HEK293T (cell line): ENCODE measurements around the gene OR1A1.
"Not testable (repeated sequence)": the region's sequence is repeated elsewhere in the genome, so short reads cannot be mapped to it uniquely, and the experiment has no call there.

ENCODE experiments used
- CTCF ChIA-PET: fragments of 350-600 bp; formaldehyde crosslinking; extraction: SDS; loops from one replicate; lab custom pipeline; 2021; ENCODE audit warnings: antibody characterized with exemption, inconsistent platforms; lab: Yijun Ruan, JAX
- POLR2A ChIA-PET: fragments of 350-600 bp; formaldehyde crosslinking; extraction: SDS; loops from one replicate; lab custom pipeline; 2020; ENCODE audit warnings: antibody characterized with exemption, inconsistent platforms; lab: Yijun Ruan, JAX
- DNase-seq: peaks from one replicate; pipeline ENCODE4 v3.0.0; 2012; ENCODE audit warnings: mixed read lengths; ENCODE audit errors: extremely low spot score
- ARNT ChIP-seq: fragments of 450-650 bp; IDR thresholded peaks from 2 replicates; pipeline ENCODE4 v1.6.1; 2017; ENCODE audit warnings: mild to moderate bottlenecking
- BHLHE40 ChIP-seq: fragments of 450-650 bp; IDR thresholded peaks from 2 replicates; pipeline ENCODE4 v1.6.1; 2016; ENCODE audit warnings: mild to moderate bottlenecking, moderate library complexity, borderline replicate concordance
- CTBP1 ChIP-seq: fragments of 450-650 bp; IDR thresholded peaks from 2 replicates; pipeline ENCODE4 v1.6.1; 2016; ENCODE audit warnings: borderline replicate concordance
- ELF4 ChIP-seq: fragments of 450-650 bp; IDR thresholded peaks from 2 replicates; pipeline ENCODE4 v1.6.1; 2017; ENCODE audit warnings: antibody characterized with exemption
- FOXA1 ChIP-seq: fragments of 450-650 bp; IDR thresholded peaks from 2 replicates; pipeline ENCODE4 v1.6.1; 2016; ENCODE audit warnings: mild to moderate bottlenecking
- FOXK2 ChIP-seq: fragments of 450-650 bp; IDR thresholded peaks from 2 replicates; pipeline ENCODE4 v1.6.1; 2016; ENCODE audit warnings: mild to moderate bottlenecking
- FOXM1 ChIP-seq: fragments of 450-650 bp; IDR thresholded peaks from 2 replicates; pipeline ENCODE4 v1.6.1; 2017; ENCODE audit warnings: mild to moderate bottlenecking, borderline replicate concordance
- HDGF ChIP-seq: fragments of 450-650 bp; IDR thresholded peaks from 2 replicates; pipeline ENCODE4 v1.6.1; 2017; ENCODE audit warnings: antibody characterized with exemption, borderline replicate concordance
- L3MBTL2 ChIP-seq: fragments of 450-650 bp; conservative IDR thresholded peaks from 2 replicates; pipeline ENCODE4 v1.6.1; 2016; ENCODE audit warnings: mild to moderate bottlenecking
- LEF1 ChIP-seq: fragments of 450-650 bp; IDR thresholded peaks from 2 replicates; pipeline ENCODE4 v1.6.1; 2017; ENCODE audit warnings: mild to moderate bottlenecking, borderline replicate concordance
- NFRKB ChIP-seq: fragments of 450-650 bp; IDR thresholded peaks from 2 replicates; pipeline ENCODE4 v1.6.1; 2016; ENCODE audit warnings: mild to moderate bottlenecking, moderate library complexity
- SP1 ChIP-seq: fragments of 450-650 bp; IDR thresholded peaks from 2 replicates; pipeline ENCODE4 v1.6.1; 2017
- SUZ12 ChIP-seq: fragments of 450-650 bp; IDR thresholded peaks from 2 replicates; pipeline ENCODE4 v1.6.1; 2016; ENCODE audit warnings: mild to moderate bottlenecking
- TARDBP ChIP-seq: fragments of 450-650 bp; IDR thresholded peaks from 2 replicates; pipeline ENCODE4 v1.6.1; 2016
- ZNF384 ChIP-seq: fragments of 450-650 bp; IDR thresholded peaks from 2 replicates; pipeline ENCODE4 v1.6.1; 2016
- TF ChIP-seq, protein P1 (sequence below): fragments of 450-650 bp; IDR thresholded peaks from 2 replicates; pipeline ENCODE4 v1.6.1; 2016

OR1A1 gene

DNA sequence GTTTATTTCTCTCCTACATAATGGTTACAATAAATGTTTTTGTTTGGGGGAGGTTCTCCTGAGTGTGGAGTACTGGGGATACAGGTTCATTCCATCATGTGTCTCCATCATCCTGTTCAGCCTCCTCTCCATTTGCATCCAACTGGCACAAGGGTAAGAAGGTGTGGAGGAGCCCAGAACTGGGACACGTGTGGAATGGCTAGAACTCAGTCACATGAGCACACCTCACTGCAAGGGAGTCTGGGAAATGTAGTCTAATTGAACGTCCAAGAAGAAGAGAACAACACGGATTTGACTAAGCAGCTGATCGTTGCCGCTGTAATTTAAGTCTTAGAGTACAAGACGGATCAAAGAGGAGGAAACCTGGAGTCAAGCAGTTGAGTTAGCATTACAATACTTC lies 6.1 kb downstream of the OR1A1 start:
- ChIA-PET CTCF (interaction anchor here (0.9 kb wide), 1 partner anchor 1378 kb away, joined by 7 read pairs; no protein-coding TSS in a partner anchor), POLR2A (no interaction called here)
- peak; percentile 8 for DNase-seq
- TF ChIP-seq SUZ12 (no peak), FOXM1 (no peak), L3MBTL2 (no peak; the same call in 1 of the 2 replicates), HDGF (no peak), LEF1 (no peak), ZNF384 (no peak), CTBP1 (no peak), SP1 (no peak), FOXK2 (no peak), FOXA1 (no peak), ARNT (no peak), NFRKB (no peak), TARDBP (no peak)
- TF ChIP-seq, protein P1, sequence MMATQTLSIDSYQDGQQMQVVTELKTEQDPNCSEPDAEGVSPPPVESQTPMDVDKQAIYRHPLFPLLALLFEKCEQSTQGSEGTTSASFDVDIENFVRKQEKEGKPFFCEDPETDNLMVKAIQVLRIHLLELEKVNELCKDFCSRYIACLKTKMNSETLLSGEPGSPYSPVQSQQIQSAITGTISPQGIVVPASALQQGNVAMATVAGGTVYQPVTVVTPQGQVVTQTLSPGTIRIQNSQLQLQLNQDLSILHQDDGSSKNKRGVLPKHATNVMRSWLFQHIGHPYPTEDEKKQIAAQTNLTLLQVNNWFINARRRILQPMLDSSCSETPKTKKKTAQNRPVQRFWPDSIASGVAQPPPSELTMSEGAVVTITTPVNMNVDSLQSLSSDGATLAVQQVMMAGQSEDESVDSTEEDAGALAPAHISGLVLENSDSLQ: no peak

DNA sequence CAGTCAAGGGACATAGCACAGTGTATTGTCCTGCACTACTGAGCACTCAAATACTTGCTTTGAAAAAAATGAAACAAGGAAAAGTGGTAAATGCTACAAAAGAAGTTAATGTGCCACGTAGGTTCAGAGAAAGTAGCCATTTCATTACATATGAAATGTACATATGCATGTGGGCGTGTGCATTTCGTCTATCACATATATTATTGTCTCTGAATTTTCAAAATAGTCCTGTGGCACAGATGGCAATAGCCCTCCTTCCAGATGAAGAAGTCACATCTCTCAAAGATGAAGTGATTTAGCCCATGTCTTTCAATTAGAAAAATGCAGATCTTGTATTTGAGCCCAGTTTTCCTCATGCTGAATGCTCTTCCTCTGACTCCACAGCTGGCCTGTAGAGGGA lies 12.5 kb downstream of the OR1A1 start:
- CTCF ChIA-PET, POLR2A ChIA-PET: not testable (repeated sequence)

DNA sequence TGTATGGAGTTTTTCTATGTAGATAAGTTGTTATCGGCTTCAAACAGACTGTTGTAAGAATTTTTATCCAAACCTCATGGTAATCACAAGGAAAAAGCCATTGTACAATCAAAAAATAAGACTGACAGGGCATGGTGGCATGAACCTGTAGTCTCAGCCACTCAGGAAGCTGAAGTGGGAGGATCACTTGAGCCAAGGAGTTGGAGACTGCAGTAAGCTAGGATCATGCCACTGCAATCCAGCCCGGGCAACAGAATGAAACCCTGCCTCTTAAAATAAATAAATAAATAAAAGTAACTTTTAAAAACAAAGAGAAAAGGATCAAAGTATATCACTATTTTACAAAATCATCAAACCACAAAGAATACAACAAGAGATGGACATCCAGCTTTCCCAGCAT lies 14.4 kb downstream of the OR1A1 start:
- ChIA-PET POLR2A (no interaction called here), CTCF (no interaction called here)
- no peak for DNase-seq
- TF ChIP-seq FOXM1 (no peak), SP1 (no peak), ELF4 (no peak), ZNF384 (no peak), SUZ12 (no peak), L3MBTL2 (no peak), NFRKB (no peak), BHLHE40 (no peak)
- TF ChIP-seq, protein P1: no peak

More for the DNA sequence above, 12.5 kb downstream of the OR1A1 start:
- DNase-seq: not testable (repeated sequence)

DNA sequence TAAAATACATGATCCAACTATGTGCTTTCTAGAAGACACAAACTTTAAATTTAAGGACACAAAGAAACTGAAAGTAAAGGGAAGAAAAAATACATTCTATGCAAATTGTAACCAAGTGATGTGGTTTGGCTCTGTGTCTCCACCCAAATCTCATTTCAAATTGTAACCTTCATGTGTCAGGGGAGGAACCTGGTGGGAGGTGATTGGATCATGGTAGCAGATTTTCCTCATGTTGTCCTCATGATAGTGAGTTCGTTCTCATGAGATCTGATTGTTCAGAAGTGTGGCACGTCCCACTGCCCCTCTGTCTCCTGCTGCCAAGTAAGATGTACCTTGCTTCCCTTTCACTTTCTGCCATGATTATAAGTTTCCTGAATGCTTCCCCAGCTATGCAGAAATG lies 15.0 kb downstream of the OR1A1 start:
- POLR2A ChIA-PET: no interaction called here
- DNase-seq: no peak
- CTCF ChIA-PET: no interaction called here
- TF ChIP-seq CTBP1 (no peak), HDGF (no peak), ARNT (no peak), LEF1 (no peak), SUZ12 (no peak), TARDBP (no peak), FOXA1 (no peak), SP1 (no peak), FOXK2 (no peak), NFRKB (no peak), FOXM1 (no peak), ELF4 (no peak), BHLHE40 (no peak), ZNF384 (no peak), L3MBTL2 (no peak)
- TF ChIP-seq, protein P1: no peak

DNA sequence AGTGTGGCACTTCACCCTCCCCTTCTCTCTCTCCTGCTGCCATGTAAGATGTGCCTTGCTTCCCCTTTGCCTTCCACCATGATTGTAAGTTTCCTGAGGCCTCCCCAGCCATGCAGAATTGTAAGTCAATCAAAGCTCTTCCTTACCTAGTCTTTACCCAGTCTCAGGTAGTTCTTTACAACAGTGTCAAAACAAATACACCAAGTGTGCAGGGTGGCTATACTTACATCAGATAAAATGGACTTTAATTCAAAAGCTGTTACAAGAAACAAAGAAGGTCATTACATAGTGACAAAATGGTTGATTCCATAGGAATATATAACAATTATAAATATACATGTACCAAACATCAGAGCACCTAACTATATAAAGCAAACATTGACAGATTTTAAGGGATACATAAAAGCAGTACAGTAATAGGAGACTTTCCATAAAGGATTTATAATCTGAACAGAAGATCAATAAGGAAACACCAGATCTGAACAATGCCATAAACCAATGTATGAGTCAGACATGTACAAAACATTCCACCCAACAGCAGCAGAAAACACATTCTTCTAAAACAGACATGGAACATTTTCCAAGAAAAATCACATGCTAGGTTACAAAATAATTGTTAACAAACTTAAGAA lies 17.4 kb downstream of the OR1A1 start:
- POLR2A ChIA-PET, CTCF ChIA-PET, DNase-seq: not testable (repeated sequence)

DNA sequence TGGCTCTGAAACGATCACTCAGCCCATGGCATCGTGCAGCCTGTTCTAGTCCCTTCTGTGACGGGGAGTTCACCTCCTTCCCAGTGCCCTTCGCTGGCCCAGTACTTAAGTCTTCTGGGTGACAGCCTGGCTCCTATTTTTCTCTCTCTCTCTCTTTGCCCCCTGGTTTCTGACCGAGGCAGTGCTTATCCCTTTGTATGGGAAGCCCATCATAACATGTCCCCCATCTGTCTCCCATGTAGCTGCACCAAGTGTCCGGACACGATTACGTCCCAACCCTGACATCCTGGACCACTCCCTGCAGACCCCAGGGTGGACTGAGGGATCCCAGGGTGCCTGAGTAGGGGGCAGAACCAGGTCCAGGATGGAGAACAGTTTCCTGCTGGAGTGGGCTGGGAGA lies 24.8 kb downstream of the OR1A1 start:
- CTCF ChIA-PET, POLR2A ChIA-PET, DNase-seq: not testable (repeated sequence)

DNA sequence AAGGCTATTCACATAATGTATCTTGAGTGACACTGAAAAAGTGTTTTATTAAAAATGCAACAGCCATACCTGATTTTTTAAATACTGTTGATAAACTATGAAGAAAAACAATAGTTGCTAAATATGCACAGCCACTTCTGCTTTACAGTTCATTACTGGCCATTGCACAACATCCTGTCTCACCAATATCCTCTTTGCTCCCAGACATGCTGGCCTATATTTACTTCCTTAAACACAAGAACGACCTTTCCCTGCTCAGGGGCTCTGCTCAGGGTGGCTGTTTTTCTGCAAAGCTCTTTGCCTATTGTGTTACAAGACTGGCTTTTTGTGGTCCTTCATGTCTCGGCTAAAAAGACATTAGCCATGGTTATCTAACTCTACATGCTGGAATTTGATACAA lies 31.2 kb downstream of the OR1A1 start:
- DNase-seq, POLR2A ChIA-PET, CTCF ChIA-PET: not testable (repeated sequence)

DNA sequence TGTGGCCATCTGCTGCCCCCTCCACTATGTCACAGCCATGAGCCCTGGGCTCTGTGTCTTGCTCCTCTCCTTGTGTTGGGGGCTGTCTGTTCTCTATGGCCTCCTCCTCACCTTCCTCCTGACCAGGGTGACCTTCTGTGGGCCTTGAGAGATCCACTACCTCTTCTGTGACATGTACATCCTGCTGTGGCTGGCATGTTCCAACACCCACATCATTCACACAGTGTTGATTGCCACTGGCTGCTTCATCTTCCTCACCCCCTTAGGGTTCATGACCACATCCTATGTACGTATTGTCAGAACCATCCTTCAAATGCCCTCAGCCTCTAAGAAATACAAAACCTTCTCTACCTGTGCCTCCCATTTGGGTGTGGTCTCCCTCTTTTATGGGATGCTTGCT lies 33.6 kb downstream of the OR1A1 start:
- DNase-seq, CTCF ChIA-PET, POLR2A ChIA-PET: not testable (repeated sequence)

DNA sequence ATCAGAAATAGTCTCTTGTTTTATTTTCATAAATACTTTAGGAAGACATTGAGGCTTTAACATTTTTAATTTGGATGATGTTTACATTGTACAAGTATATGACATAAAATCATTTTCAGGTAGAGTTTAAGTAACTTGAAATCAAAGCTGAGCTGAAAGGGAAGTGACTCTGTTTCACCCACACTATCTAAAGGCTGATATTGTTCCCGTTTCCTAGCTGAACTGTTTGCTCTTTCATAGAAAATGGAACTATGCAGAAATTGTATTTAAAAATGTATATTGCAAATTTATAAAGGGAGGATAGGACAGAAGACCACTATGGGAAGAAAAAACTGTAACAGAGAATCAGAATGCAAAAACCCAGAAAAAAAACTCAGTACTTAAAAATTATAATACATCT lies 37.4 kb downstream of the OR1A1 start:
- POLR2A ChIA-PET, DNase-seq, CTCF ChIA-PET: not testable (repeated sequence)

DNA sequence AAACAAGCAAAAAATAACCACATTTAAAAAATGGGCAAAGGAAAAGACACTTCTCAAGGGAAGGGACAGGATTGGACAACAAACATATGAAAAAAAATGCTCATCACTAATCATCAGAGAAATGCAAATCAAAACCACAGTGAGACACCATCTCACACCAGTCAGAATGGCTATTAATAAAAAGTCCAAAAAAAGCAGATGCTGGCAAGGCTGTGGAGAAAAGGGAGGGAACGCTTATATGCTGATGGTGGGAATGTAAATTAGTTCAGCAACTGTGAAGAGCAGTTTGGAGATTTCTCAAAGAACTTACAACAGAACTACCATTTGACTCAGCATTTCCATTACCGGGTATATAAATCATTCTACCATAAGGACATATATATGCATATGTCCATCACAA lies 41.5 kb downstream of the OR1A1 start:
- POLR2A ChIA-PET, DNase-seq, CTCF ChIA-PET: not testable (repeated sequence)
